IMR-90 (cell line): Measurements from ENCODE around the gene DISP2. TPM values are rescaled to one million over a fixed set of nuclear protein-coding genes. Genes with fewer than 3 reads are reported as not detected.

ENCODE experiments used
- ATAC-seq: fragments of 200-7000 bp; cut with Tn5 transposase; 2 replicates; pipeline ENCODE4 v1.9.1; 2020; ENCODE audit warnings: low read depth, mild to moderate bottlenecking, moderate library complexity
- BruUV-seq: library from RNA; stranded (reverse); fragments of 400-500 nt; replicated peaks from 2 replicates; lab custom pipeline; 2021; lab: Mats Ljungman, UMichigan
- CTCF ChIA-PET: fragments of 300-600 bp; formaldehyde crosslinking; extraction: SDS; loops from one replicate; lab custom pipeline; 2021; ENCODE audit warnings: antibody characterized with exemption; lab: Yijun Ruan, JAX
- POLR2A ChIA-PET: fragments of 300-600 bp; sonication (Branson Sonifier 250); formaldehyde crosslinking; loops from one replicate; lab custom pipeline; 2022; ENCODE audit warnings: antibody characterized with exemption; ENCODE audit not compliant: unreplicated experiment; lab: Charles Lee
- DNase-seq: peaks from one replicate; pipeline ENCODE4 v3.0.0; 2013
- H2AFZ ChIP-seq: replicated peaks from 2 replicates; pipeline ENCODE3; 2013; ENCODE audit warnings: low read length, mild to moderate bottlenecking; ENCODE audit not compliant: poor library complexity
- H2AK5ac ChIP-seq: 2 replicates; pipeline ENCODE4 v1.6.1; 2013; ENCODE audit warnings: low read depth, low read length, inconsistent platforms
- H2AK9ac ChIP-seq: replicated peaks from 2 replicates; pipeline ENCODE3; 2013; ENCODE audit warnings: mild to moderate bottlenecking, low read depth, low read length, moderate library complexity; ENCODE audit not compliant: poor library complexity
- H2BK120ac ChIP-seq: 2 replicates; pipeline ENCODE4 v1.6.1; 2013; ENCODE audit warnings: low read depth, low read length, inconsistent platforms
- H2BK15ac ChIP-seq: 3 replicates; pipeline ENCODE4 v1.6.1; 2013; ENCODE audit warnings: low read depth, low read length, inconsistent platforms
- H2BK20ac ChIP-seq: 2 replicates; pipeline ENCODE4 v1.6.1; 2013; ENCODE audit warnings: low read depth, mild to moderate bottlenecking, inconsistent platforms, low read length, moderate library complexity
- H2BK5ac ChIP-seq: 2 replicates; pipeline ENCODE4 v1.6.1; 2013; ENCODE audit warnings: mild to moderate bottlenecking, low read depth, low read length, inconsistent platforms; ENCODE audit not compliant: poor library complexity, severe bottlenecking
- H3K14ac ChIP-seq: replicated peaks from 2 replicates; pipeline ENCODE4 v1.6.1; 2013; ENCODE audit warnings: low read depth, low read length, inconsistent platforms
- H3K18ac ChIP-seq: 2 replicates; pipeline ENCODE4 v1.6.1; 2013; ENCODE audit warnings: low read depth, low read length, control low read depth
- H3K23ac ChIP-seq: 2 replicates; pipeline ENCODE4 v1.6.1; 2013; ENCODE audit warnings: low read depth, low read length, inconsistent platforms
- H3K27ac ChIP-seq: 2 replicates; pipeline ENCODE4 v1.5.1; 2013; ENCODE audit warnings: mild to moderate bottlenecking, control low read depth, low read length; ENCODE audit not compliant: insufficient read depth
- H3K27me3 ChIP-seq: 2 replicates; pipeline ENCODE4 v1.6.1; 2013; ENCODE audit warnings: low read length; ENCODE audit not compliant: control insufficient read depth, insufficient read depth
- H3K36me3 ChIP-seq: 2 replicates; pipeline ENCODE4 v1.6.1; 2013; ENCODE audit warnings: low read length, mixed read lengths; ENCODE audit not compliant: control insufficient read depth, insufficient read depth
- H3K4ac ChIP-seq: 2 replicates; pipeline ENCODE4 v1.6.1; 2013; ENCODE audit warnings: low read depth, low read length, inconsistent platforms
- H3K4me1 ChIP-seq: 2 replicates; pipeline ENCODE4 v1.6.1; 2013; ENCODE audit warnings: low read length, mixed read lengths; ENCODE audit not compliant: control insufficient read depth, insufficient read depth
- H3K4me2 ChIP-seq: 2 replicates; pipeline ENCODE4 v1.6.1; 2013; ENCODE audit warnings: low read depth, mild to moderate bottlenecking, control low read depth, low read length, moderate library complexity
- H3K4me3 ChIP-seq: 2 replicates; pipeline ENCODE4 v1.5.1; 2013; ENCODE audit warnings: low read depth, mild to moderate bottlenecking, control low read depth, low read length, moderate library complexity; ENCODE audit not compliant: insufficient read depth
- H3K56ac ChIP-seq: 2 replicates; pipeline ENCODE4 v1.6.1; 2013; ENCODE audit warnings: low read length, inconsistent platforms; ENCODE audit not compliant: insufficient read depth; ENCODE audit errors: extremely low read depth
- H3K79me1 ChIP-seq, 2 experiments: 2 replicates each; pipeline ENCODE4 v1.6.1; 2013; ENCODE audit warnings: low read length in 2 of 2, inconsistent platforms in 1 of 2, low read depth in 1 of 2
- H3K9ac ChIP-seq: 2 replicates; pipeline ENCODE4 v1.6.1; 2013; ENCODE audit warnings: low read depth, low read length, control low read depth
- H3K9me1 ChIP-seq: 2 replicates; pipeline ENCODE4 v1.6.1; 2013; ENCODE audit warnings: low read length, inconsistent platforms; ENCODE audit not compliant: insufficient read depth
- H3K9me3 ChIP-seq: 2 replicates; pipeline ENCODE4 v1.6.1; 2013; ENCODE audit warnings: low read length; ENCODE audit not compliant: control insufficient read depth, insufficient read depth
- H4K20me1 ChIP-seq: 2 replicates; pipeline ENCODE4 v1.6.1; 2013; ENCODE audit warnings: low read length, inconsistent platforms; ENCODE audit not compliant: insufficient read depth
- H4K5ac ChIP-seq: 2 replicates; pipeline ENCODE4 v1.6.1; 2013; ENCODE audit warnings: mild to moderate bottlenecking, low read depth, low read length, control low read depth
- H4K8ac ChIP-seq, 2 experiments: 2 replicates each; pipeline ENCODE4 v1.6.1; 2013; ENCODE audit warnings: low read depth in 2 of 2, low read length in 2 of 2, control low read depth in 1 of 2, inconsistent platforms in 1 of 2
- H4K91ac ChIP-seq: 2 replicates; pipeline ENCODE4 v1.6.1; 2013; ENCODE audit warnings: low read depth, low read length, inconsistent platforms; ENCODE audit not compliant: insufficient read depth
- BHLHE40 ChIP-seq: fragments of 150-350 bp; IDR thresholded peaks from 2 replicates; pipeline ENCODE4 v1.6.1; 2016; ENCODE audit warnings: mild to moderate bottlenecking, low read depth, low read length
- CEBPB ChIP-seq: IDR thresholded peaks from 2 replicates; pipeline ENCODE4 v1.6.1; 2012; ENCODE audit warnings: low read depth, low read length, improper control_type of control experiment
- CHD1 ChIP-seq: IDR thresholded peaks from 2 replicates; pipeline ENCODE4 v1.6.1; 2012; ENCODE audit warnings: low read depth, low read length, improper control_type of control experiment
- CTCF ChIP-seq: conservative IDR thresholded peaks from 2 replicates; pipeline ENCODE4 v1.5.1; 2012; ENCODE audit warnings: mild to moderate bottlenecking, low read depth, low read length, improper control_type of control experiment
- ELK1 ChIP-seq: fragments of 150-350 bp; IDR thresholded peaks from 2 replicates; pipeline ENCODE4 v1.6.1; 2016; ENCODE audit warnings: low read depth, mild to moderate bottlenecking, low read length, moderate library complexity, borderline replicate concordance
- FOS ChIP-seq: fragments of 150-350 bp; IDR thresholded peaks from 2 replicates; pipeline ENCODE4 v1.6.1; 2016; ENCODE audit warnings: low read depth, low read length
- MAFK ChIP-seq: IDR thresholded peaks from 2 replicates; pipeline ENCODE4 v1.6.1; 2012; ENCODE audit warnings: low read depth, low read length, improper control_type of control experiment
- MAZ ChIP-seq: IDR thresholded peaks from 2 replicates; pipeline ENCODE4 v1.6.1; 2012; ENCODE audit warnings: low read depth, mild to moderate bottlenecking, low read length, improper control_type of control experiment, moderate library complexity, borderline replicate concordance
- MXI1 ChIP-seq: IDR thresholded peaks from 2 replicates; pipeline ENCODE4 v1.6.1; 2012; ENCODE audit warnings: low read depth, mild to moderate bottlenecking, low read length, moderate library complexity, borderline replicate concordance
- NFE2L2 ChIP-seq: fragments of 150-350 bp; IDR thresholded peaks from 2 replicates; pipeline ENCODE4 v1.6.1; 2016; ENCODE audit warnings: low read depth, mild to moderate bottlenecking, low read length
- POLR2A ChIP-seq: IDR thresholded peaks from 2 replicates; pipeline ENCODE4 v1.6.1; 2012; ENCODE audit warnings: mild to moderate bottlenecking, low read depth, low read length
- RAD21 ChIP-seq: IDR thresholded peaks from 2 replicates; pipeline ENCODE4 v1.6.1; 2012; ENCODE audit warnings: low read length, improper control_type of control experiment
- RCOR1 ChIP-seq: IDR thresholded peaks from 2 replicates; pipeline ENCODE4 v1.6.1; 2012; ENCODE audit warnings: mild to moderate bottlenecking, low read length, improper control_type of control experiment; ENCODE audit not compliant: insufficient replicate concordance
- RFX5 ChIP-seq: IDR thresholded peaks from 2 replicates; pipeline ENCODE4 v1.8.0; 2012; ENCODE audit warnings: low read depth, mild to moderate bottlenecking, low read length, moderate library complexity
- SMC3 ChIP-seq: fragments of 150-350 bp; IDR thresholded peaks from 2 replicates; pipeline ENCODE4 v1.6.1; 2016; ENCODE audit warnings: low read depth, mild to moderate bottlenecking, antibody characterized with exemption, low read length, moderate library complexity
- WGBS, 2 experiments: methylation state at CpG; one replicate each; pipeline versions ENCODE4 v1.1.5 to v1.1.7; 2013; ENCODE audit warnings: missing lambda C conversion rate in 2 of 2; ENCODE audit not compliant: insufficient read length in 1 of 2; ENCODE audit errors: extremely low coverage in 2 of 2; 5-methylcytosine and 5-hydroxymethylcytosine counted together
- dilution Hi-C: fragments of 300-500 bp; cut with HindIII; formaldehyde crosslinking; loops from one replicate; pipeline ENCODE4 v1.14.3; 2018; ENCODE audit warnings: low sequenced_read_pairs; ENCODE audit not compliant: unreplicated experiment
- in situ Hi-C: fragments of 300-500 bp; cut with MboI; formaldehyde crosslinking; loops from 3 replicates; pipeline ENCODE4 v1.14.3; 2019; ENCODE audit warnings: low sequenced_read_pairs, inconsistent platforms, mixed read lengths
- intact Hi-C: fragments of 100-400 bp; cut with micrococcal nuclease; formaldehyde crosslinking; loops from 2 replicates; pipeline ENCODE4 v1.10.0; 2022
- polyA plus RNA-seq, 3 experiments: library from polyadenylated mRNA; depleted of rRNA; stranded (reverse); fragments of >200 nt; gene quantifications; 2 replicates each; pipeline ENCODE4 v1.2.3, GENCODE V29; 2012; ENCODE audit warnings: low replicate concordance in 1 of 3
- total RNA-seq: library from RNA; depleted of rRNA; stranded (reverse); fragments of >200 nt; gene quantifications from 2 replicates; pipeline ENCODE4 v1.2.3, GENCODE V29; 2012

Gene DISP2
- total and polyA plus RNA-seq, 2 of the 4 experiments (the other 2 are of a cell fraction), result 0.34 to 0.36 TPM

GRCh38 chr15:40368719-40369473 is 10.9 kb downstream of the DISP2 start:
- H3K9me3 ChIP-seq, result no peaks in the 10 kb centered on the region
- H4K5ac ChIP-seq, result no peak overlapping the region
- H3K36me3 ChIP-seq, result no peaks in the 10 kb centered on the region
- DNase-seq, result no peak
- peak overlapping the region; percentile 58; the same call in 1 of the 2 replicates for H2AK5ac ChIP-seq
- 0 out of 2 replicates have a peak, but pooled peaks cover 3% of the 10 kb centered on the region for H3K9me1 ChIP-seq
- no peak overlapping the region for H2BK20ac ChIP-seq
- peaks cover 2% of the 10 kb centered on the region for H3K4me1 ChIP-seq
- intact Hi-C loops, result loop anchor here (1.0 kb wide), 1 partner anchor 53 kb away; no protein-coding TSS in a partner anchor
- H3K14ac ChIP-seq, result no peak overlapping the region
- CTCF ChIA-PET, result interaction anchor here (0.6 to 1.6 kb wide), 5 partner anchors 11 to 509 kb away, joined by 3 to 6 read pairs (median 5); partner anchors contain the start of gene DISP2
- no peak overlapping the region for H3K18ac ChIP-seq
- in situ Hi-C loops, result no loop called here
- no peak for ATAC-seq
- H2BK15ac ChIP-seq, result no peak overlapping the region; the same call in 2 of the 3 replicates
- no peak overlapping the region for H3K9ac ChIP-seq
- H4K8ac ChIP-seq, result peak overlapping the region; percentile 86 to 97; a peak in 3 of 4 replicates
- H3K56ac ChIP-seq, result no peak overlapping the region
- no peak overlapping the region for H3K4me3 ChIP-seq
- H3K27me3 ChIP-seq, result peaks cover 5% of the 10 kb centered on the region; the same call in 1 of the 2 replicates
- H3K27ac ChIP-seq, result no peak overlapping the region
- peak overlapping the region; percentile 95 for H2BK120ac ChIP-seq
- no peak overlapping the region for H3K23ac ChIP-seq
- no peak overlapping the region for H4K91ac ChIP-seq
- H2BK5ac ChIP-seq, result peak overlapping the region; percentile 73
- peak overlapping the region; percentile 98 for H2AFZ ChIP-seq
- H3K4ac ChIP-seq, result peak overlapping the region; percentile 95; the same call in 1 of the 2 replicates
- no peaks in the 10 kb centered on the region for H3K79me1 ChIP-seq
- POLR2A ChIA-PET, result no interaction called here
- WGBS, 2 experiments, result 90% methylated on average over 12 of the region's 24 CpGs; no CpG with 5 or more reads in 1 of the 2 experiments
- H3K4me2 ChIP-seq, result no peak overlapping the region
- H2AK9ac ChIP-seq, result peak overlapping the region; percentile 77
- no peaks in the 10 kb centered on the region for H4K20me1 ChIP-seq
- dilution Hi-C loops, result no loop called here
- BruUV-seq, result no TSS peak
- TF ChIP-seq RCOR1 (no peak), RAD21 (no peak), MAFK (no peak), RFX5 (no peak), ELK1 (no peak), CEBPB (no peak), MAZ (no peak), CHD1 (no peak), BHLHE40 (no peak), CTCF (no peak), NFE2L2 (no peak), FOS (no peak), POLR2A (no peak), SMC3 (no peak), MXI1 (no peak)
